GM23338 (cell line): Measurements from ENCODE around the gene SSH3. TPM values are rescaled to one million over a fixed set of nuclear protein-coding genes. Genes with fewer than 3 reads are reported as not detected.

Experiments used
- ATAC-seq: fragments of 200-7000 bp; cut with Tn5 transposase; 3 replicates; pipeline ENCODE4 v1.9.1; 2020
- DNase-seq: peaks from one replicate; pipeline ENCODE4 v3.0.0-alpha.2; 2015; ENCODE audit warnings: low spot score
- H2AFZ ChIP-seq: fragments of 200-600 bp; sonication (generic); 2 replicates; pipeline ENCODE4 v1.8.0; 2016; ENCODE audit warnings: antibody characterized with exemption, mild to moderate bottlenecking, moderate library complexity
- H3F3A ChIP-seq: fragments of 200-600 bp; sonication (generic); replicated peaks from 2 replicates; pipeline ENCODE4 v1.8.0; 2017; ENCODE audit warnings: antibody characterized with exemption, mixed run types, low read depth
- H3K27ac ChIP-seq: fragments of 200-600 bp; sonication (generic); 2 replicates; pipeline ENCODE4 v1.6.1; 2016; ENCODE audit warnings: low read depth
- H3K27me3 ChIP-seq: fragments of 200-600 bp; sonication (generic); 2 replicates; pipeline ENCODE4 v1.8.0; 2016; ENCODE audit warnings: mild to moderate bottlenecking, mixed run types, moderate library complexity; ENCODE audit not compliant: insufficient read depth
- H3K36me3 ChIP-seq: fragments of 200-600 bp; sonication (generic); 2 replicates; pipeline ENCODE4 v1.8.0; 2016; ENCODE audit warnings: mild to moderate bottlenecking; ENCODE audit not compliant: insufficient read depth
- H3K4me1 ChIP-seq: fragments of 200-600 bp; sonication (generic); 2 replicates; pipeline ENCODE4 v1.8.0; 2016; ENCODE audit warnings: mild to moderate bottlenecking, moderate library complexity; ENCODE audit not compliant: insufficient read depth
- H3K4me2 ChIP-seq: fragments of 200-600 bp; sonication (generic); 2 replicates; pipeline ENCODE4 v1.7.1; 2017; ENCODE audit warnings: mixed run types
- H3K4me3 ChIP-seq: fragments of 200-600 bp; sonication (generic); 2 replicates; pipeline ENCODE4 v1.6.1; 2016; ENCODE audit warnings: mixed run types
- H3K79me2 ChIP-seq: fragments of 200-600 bp; sonication (generic); replicated peaks from 2 replicates; pipeline ENCODE4 v1.8.0; 2017; ENCODE audit warnings: mild to moderate bottlenecking; ENCODE audit not compliant: insufficient read depth
- H3K9me2 ChIP-seq: fragments of 200-600 bp; sonication (generic); 2 replicates; pipeline ENCODE4 v1.8.0; 2017; ENCODE audit not compliant: insufficient read depth
- H4K20me1 ChIP-seq: fragments of 200-600 bp; sonication (generic); replicated peaks from 2 replicates; pipeline ENCODE4 v1.8.0; 2017; ENCODE audit warnings: mild to moderate bottlenecking; ENCODE audit not compliant: insufficient read depth
- H3K27ac Mint-ChIP-seq: 2 replicates; pipeline ENCODE4 v1.8.0; 2020; ENCODE audit warnings: inconsistent platforms, mild to moderate bottlenecking, moderate library complexity, mixed read lengths
- H3K27me3 Mint-ChIP-seq: 3 replicates; pipeline ENCODE4 v1.8.0; 2022; ENCODE audit warnings: low read depth, mild to moderate bottlenecking, moderate library complexity, mixed read lengths, inconsistent platforms; ENCODE audit not compliant: insufficient read depth, poor library complexity
- H3K36me3 Mint-ChIP-seq: 3 replicates; pipeline ENCODE4 v1.8.0; 2021; ENCODE audit warnings: low read depth, mild to moderate bottlenecking, inconsistent platforms, moderate library complexity, mixed read lengths
- H3K4me1 Mint-ChIP-seq: 3 replicates; pipeline ENCODE4 v1.8.0; 2020; ENCODE audit warnings: mild to moderate bottlenecking, inconsistent platforms, mixed read lengths
- H3K4me3 Mint-ChIP-seq: 3 replicates; pipeline ENCODE4 v1.8.0; 2021; ENCODE audit warnings: moderate library complexity, mild to moderate bottlenecking, inconsistent platforms, mixed read lengths
- H3K9me3 Mint-ChIP-seq: 3 replicates; pipeline ENCODE4 v1.8.0; 2020; ENCODE audit warnings: moderate library complexity, mild to moderate bottlenecking, inconsistent platforms, mixed read lengths
- CREB1 ChIP-seq: fragments of 250-450 bp; sonication (Bioruptor Pico); IDR thresholded peaks from 2 replicates; pipeline ENCODE4 v1.5.0; 2020; ENCODE audit warnings: low read depth, mild to moderate bottlenecking, moderate library complexity
- ETS1 ChIP-seq: IDR thresholded peaks from 2 replicates; pipeline ENCODE4 v1.6.1; 2016; ENCODE audit warnings: antibody characterized with exemption
- EZH2 ChIP-seq: fragments of 200-600 bp; sonication (generic); IDR thresholded peaks from one replicate; pipeline ENCODE4 v1.8.0; 2017; ENCODE audit warnings: antibody characterized with exemption, mild to moderate bottlenecking, low read depth; ENCODE audit not compliant: unreplicated experiment
- EZH2phosphoT487 ChIP-seq: fragments of 200-600 bp; sonication (generic); IDR thresholded peaks from one replicate; pipeline ENCODE4 v1.8.1; 2018; ENCODE audit warnings: antibody characterized with exemption; ENCODE audit not compliant: unreplicated experiment
- JUNB ChIP-seq: IDR thresholded peaks from one replicate; pipeline ENCODE4 v1.6.1; 2016; ENCODE audit warnings: antibody characterized with exemption; ENCODE audit not compliant: unreplicated experiment
- NANOG ChIP-seq: IDR thresholded peaks from 2 replicates; pipeline ENCODE4 v1.6.1; 2016; ENCODE audit warnings: antibody characterized with exemption, borderline replicate concordance
- POLR2AphosphoS5 ChIP-seq: IDR thresholded peaks from 2 replicates; pipeline ENCODE4 v1.6.1; 2016; ENCODE audit warnings: antibody characterized with exemption, low read depth
- STAT1 ChIP-seq: IDR thresholded peaks from one replicate; pipeline ENCODE4 v1.6.1; 2016; ENCODE audit warnings: antibody characterized with exemption; ENCODE audit not compliant: unreplicated experiment
- ZNF114 ChIP-seq: fragments of 250-450 bp; sonication (Bioruptor Pico); IDR thresholded peaks from 2 replicates; pipeline ENCODE4 v1.5.0; 2020; ENCODE audit warnings: mild to moderate bottlenecking, moderate library complexity
- ZNF331 ChIP-seq: fragments of 250-450 bp; sonication (Bioruptor Pico); IDR thresholded peaks from 2 replicates; pipeline ENCODE4 v1.5.0; 2020; ENCODE audit warnings: low read depth, mild to moderate bottlenecking, moderate library complexity
- polyA plus RNA-seq: library from polyadenylated mRNA; unstranded; fragments of >200 nt; fragmentation: Nextera tagmentation; extraction: Ambion mirVana; gene quantifications from 2 replicates; pipeline ENCODE4 v1.2.1, GENCODE V29; 2016
- total RNA-seq: library from RNA; depleted of rRNA; stranded (reverse); fragments of >200 nt; shearing (Covaris generic); gene quantifications from 2 replicates; pipeline ENCODE4 v1.2.3, GENCODE V29; 2014
- TF ChIP-seq, protein P1 (sequence below), 2 experiments: fragments of 200-600 bp in 1 of 2; sonication (generic) in 1 of 2; conservative IDR thresholded peaks; 2 replicates each; pipeline versions ENCODE4 v1.5.1 to v1.6.1; 2016 to 2017; ENCODE audit warnings: antibody characterized with exemption in 2 of 2, low read depth in 2 of 2, mild to moderate bottlenecking in 2 of 2, moderate library complexity in 1 of 2
- TF ChIP-seq, protein P2 (sequence below): IDR thresholded peaks from one replicate; pipeline ENCODE4 v1.6.1; 2018; ENCODE audit warnings: antibody characterized with exemption; ENCODE audit not compliant: unreplicated experiment
- TF ChIP-seq, protein P3 (sequence below): fragments of 250-450 bp; sonication (Bioruptor Pico); IDR thresholded peaks from 2 replicates; pipeline ENCODE4 v1.5.0; 2020; ENCODE audit warnings: mild to moderate bottlenecking, moderate library complexity

Gene SSH3
- total and polyA plus RNA-seq, 2 experiments from 2014 or later, result 17.8 to 40.0 TPM

DNA sequence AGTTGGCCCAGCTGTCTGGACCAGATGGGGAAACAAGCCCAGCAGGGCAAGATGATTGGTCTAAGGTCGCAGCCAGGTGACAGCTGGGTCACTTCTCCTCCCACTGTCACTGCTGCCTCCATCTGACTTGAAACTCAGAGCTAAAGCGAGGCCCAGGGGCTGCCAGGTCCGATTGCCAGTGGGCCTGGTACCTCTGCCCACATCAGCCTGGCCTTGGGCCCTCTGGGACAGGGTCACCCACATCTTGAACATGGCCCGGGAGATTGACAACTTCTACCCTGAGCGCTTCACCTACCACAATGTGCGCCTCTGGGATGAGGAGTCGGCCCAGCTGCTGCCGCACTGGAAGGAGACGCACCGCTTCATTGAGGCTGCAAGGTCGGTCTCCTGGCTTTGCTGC is 5.8 kb downstream of the SSH3 start:
- DNase-seq, result no peak

More for the DNA sequence above, 5.8 kb downstream of the SSH3 start:
- Histone ChIP-seq H3K4me1 (peaks cover 3% of the 10 kb centered on the region; the same call in 1 of the 2 replicates), H4K20me1 (no peaks in the 10 kb centered on the region), H3K27me3 (no peaks in the 10 kb centered on the region), H3F3A (no peaks in the 10 kb centered on the region), H2AFZ (no peak overlapping the region), H3K79me2 (no peaks in the 10 kb centered on the region), H3K4me2 (no peak overlapping the region), H3K4me3 (no peak overlapping the region), H3K9me2 (no peaks in the 10 kb centered on the region), H3K36me3 (no peaks in the 10 kb centered on the region), H3K27ac (no peak overlapping the region)
- no peak for ATAC-seq
- no peak overlapping the region for H3K27ac Mint-ChIP-seq
- TF ChIP-seq ETS1 (no peak), STAT1 (no peak), NANOG (no peak), ZNF114 (no peak), CREB1 (CRISPR knock-in tag) (no peak), EZH2phosphoT487 (no peak), ZNF331 (no peak), EZH2 (no peak), JUNB (no peak), POLR2AphosphoS5 (no peak)
- TF ChIP-seq, protein P1, sequence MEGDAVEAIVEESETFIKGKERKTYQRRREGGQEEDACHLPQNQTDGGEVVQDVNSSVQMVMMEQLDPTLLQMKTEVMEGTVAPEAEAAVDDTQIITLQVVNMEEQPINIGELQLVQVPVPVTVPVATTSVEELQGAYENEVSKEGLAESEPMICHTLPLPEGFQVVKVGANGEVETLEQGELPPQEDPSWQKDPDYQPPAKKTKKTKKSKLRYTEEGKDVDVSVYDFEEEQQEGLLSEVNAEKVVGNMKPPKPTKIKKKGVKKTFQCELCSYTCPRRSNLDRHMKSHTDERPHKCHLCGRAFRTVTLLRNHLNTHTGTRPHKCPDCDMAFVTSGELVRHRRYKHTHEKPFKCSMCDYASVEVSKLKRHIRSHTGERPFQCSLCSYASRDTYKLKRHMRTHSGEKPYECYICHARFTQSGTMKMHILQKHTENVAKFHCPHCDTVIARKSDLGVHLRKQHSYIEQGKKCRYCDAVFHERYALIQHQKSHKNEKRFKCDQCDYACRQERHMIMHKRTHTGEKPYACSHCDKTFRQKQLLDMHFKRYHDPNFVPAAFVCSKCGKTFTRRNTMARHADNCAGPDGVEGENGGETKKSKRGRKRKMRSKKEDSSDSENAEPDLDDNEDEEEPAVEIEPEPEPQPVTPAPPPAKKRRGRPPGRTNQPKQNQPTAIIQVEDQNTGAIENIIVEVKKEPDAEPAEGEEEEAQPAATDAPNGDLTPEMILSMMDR (conservative IDR thresholded peaks at IDR 0.05; ENCODE audit: low read depth in 2 of 2), result no peak
- TF ChIP-seq, protein P2, sequence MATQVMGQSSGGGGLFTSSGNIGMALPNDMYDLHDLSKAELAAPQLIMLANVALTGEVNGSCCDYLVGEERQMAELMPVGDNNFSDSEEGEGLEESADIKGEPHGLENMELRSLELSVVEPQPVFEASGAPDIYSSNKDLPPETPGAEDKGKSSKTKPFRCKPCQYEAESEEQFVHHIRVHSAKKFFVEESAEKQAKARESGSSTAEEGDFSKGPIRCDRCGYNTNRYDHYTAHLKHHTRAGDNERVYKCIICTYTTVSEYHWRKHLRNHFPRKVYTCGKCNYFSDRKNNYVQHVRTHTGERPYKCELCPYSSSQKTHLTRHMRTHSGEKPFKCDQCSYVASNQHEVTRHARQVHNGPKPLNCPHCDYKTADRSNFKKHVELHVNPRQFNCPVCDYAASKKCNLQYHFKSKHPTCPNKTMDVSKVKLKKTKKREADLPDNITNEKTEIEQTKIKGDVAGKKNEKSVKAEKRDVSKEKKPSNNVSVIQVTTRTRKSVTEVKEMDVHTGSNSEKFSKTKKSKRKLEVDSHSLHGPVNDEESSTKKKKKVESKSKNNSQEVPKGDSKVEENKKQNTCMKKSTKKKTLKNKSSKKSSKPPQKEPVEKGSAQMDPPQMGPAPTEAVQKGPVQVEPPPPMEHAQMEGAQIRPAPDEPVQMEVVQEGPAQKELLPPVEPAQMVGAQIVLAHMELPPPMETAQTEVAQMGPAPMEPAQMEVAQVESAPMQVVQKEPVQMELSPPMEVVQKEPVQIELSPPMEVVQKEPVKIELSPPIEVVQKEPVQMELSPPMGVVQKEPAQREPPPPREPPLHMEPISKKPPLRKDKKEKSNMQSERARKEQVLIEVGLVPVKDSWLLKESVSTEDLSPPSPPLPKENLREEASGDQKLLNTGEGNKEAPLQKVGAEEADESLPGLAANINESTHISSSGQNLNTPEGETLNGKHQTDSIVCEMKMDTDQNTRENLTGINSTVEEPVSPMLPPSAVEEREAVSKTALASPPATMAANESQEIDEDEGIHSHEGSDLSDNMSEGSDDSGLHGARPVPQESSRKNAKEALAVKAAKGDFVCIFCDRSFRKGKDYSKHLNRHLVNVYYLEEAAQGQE, result no peak
- TF ChIP-seq, protein P3, sequence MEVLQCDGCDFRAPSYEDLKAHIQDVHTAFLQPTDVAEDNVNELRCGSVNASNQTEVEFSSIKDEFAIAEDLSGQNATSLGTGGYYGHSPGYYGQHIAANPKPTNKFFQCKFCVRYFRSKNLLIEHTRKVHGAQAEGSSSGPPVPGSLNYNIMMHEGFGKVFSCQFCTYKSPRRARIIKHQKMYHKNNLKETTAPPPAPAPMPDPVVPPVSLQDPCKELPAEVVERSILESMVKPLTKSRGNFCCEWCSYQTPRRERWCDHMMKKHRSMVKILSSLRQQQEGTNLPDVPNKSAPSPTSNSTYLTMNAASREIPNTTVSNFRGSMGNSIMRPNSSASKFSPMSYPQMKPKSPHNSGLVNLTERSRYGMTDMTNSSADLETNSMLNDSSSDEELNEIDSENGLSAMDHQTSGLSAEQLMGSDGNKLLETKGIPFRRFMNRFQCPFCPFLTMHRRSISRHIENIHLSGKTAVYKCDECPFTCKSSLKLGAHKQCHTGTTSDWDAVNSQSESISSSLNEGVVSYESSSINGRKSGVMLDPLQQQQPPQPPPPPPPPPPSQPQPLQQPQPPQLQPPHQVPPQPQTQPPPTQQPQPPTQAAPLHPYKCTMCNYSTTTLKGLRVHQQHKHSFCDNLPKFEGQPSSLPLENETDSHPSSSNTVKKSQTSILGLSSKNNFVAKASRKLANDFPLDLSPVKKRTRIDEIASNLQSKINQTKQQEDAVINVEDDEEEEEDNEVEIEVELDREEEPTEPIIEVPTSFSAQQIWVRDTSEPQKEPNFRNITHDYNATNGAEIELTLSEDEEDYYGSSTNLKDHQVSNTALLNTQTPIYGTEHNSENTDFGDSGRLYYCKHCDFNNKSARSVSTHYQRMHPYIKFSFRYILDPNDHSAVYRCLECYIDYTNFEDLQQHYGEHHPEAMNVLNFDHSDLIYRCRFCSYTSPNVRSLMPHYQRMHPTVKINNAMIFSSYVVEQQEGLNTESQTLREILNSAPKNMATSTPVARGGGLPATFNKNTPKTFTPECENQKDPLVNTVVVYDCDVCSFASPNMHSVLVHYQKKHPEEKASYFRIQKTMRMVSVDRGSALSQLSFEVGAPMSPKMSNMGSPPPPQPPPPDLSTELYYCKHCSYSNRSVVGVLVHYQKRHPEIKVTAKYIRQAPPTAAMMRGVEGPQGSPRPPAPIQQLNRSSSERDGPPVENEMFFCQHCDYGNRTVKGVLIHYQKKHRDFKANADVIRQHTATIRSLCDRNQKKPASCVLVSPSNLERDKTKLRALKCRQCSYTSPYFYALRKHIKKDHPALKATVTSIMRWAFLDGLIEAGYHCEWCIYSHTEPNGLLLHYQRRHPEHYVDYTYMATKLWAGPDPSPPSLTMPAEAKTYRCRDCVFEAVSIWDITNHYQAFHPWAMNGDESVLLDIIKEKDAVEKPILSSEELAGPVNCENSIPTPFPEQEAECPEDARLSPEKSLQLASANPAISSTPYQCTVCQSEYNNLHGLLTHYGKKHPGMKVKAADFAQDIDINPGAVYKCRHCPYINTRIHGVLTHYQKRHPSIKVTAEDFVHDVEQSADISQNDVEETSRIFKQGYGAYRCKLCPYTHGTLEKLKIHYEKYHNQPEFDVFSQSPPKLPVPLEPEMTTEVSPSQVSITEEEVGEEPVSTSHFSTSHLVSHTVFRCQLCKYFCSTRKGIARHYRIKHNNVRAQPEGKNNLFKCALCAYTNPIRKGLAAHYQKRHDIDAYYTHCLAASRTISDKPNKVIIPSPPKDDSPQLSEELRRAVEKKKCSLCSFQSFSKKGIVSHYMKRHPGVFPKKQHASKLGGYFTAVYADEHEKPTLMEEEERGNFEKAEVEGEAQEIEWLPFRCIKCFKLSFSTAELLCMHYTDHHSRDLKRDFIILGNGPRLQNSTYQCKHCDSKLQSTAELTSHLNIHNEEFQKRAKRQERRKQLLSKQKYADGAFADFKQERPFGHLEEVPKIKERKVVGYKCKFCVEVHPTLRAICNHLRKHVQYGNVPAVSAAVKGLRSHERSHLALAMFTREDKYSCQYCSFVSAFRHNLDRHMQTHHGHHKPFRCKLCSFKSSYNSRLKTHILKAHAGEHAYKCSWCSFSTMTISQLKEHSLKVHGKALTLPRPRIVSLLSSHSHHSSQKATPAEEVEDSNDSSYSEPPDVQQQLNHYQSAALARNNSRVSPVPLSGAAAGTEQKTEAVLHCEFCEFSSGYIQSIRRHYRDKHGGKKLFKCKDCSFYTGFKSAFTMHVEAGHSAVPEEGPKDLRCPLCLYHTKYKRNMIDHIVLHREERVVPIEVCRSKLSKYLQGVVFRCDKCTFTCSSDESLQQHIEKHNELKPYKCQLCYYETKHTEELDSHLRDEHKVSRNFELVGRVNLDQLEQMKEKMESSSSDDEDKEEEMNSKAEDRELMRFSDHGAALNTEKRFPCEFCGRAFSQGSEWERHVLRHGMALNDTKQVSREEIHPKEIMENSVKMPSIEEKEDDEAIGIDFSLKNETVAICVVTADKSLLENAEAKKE (CRISPR knock-in tag), result no peak
- H3K9me3 Mint-ChIP-seq, result no peaks in the 10 kb centered on the region
- H3K36me3 Mint-ChIP-seq, result no peaks in the 10 kb centered on the region
- H3K27me3 Mint-ChIP-seq, result peaks cover 13% of the 10 kb centered on the region
- H3K4me3 Mint-ChIP-seq, result no peak overlapping the region
- H3K4me1 Mint-ChIP-seq, result no peaks in the 10 kb centered on the region; the same call in 2 of the 3 replicates
